Measurements from ENCODE around the gene PINK1. TPM values are rescaled to one million over a fixed set of nuclear protein-coding genes. Genes with fewer than 3 reads are reported as not detected.

Gene PINK1
- total RNA-seq, 1 experiment from 2014 or later: 17.0 TPM

DNA sequence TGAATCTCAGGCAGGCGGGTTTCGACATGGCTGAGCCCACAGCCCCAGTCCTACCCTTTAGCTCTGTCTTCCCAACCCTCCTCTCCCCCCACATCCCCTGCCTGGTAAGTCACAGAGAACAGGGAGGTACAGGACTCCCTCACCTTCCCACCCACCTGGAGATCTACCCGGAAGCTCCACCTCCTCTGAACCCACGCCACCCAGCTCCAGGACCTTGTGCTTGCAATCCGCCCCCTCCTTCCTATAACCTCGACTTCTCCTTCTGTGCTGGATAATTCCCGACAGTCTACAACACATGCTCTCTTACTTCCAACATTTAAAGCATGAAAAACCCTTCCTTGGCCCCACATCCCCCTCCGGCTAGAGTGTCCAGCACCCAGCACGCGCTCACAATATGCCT lies 62.3 kb downstream of the PINK1 start:
- Mint-ChIP-seq H3K4me1 (peaks cover 9 to 17% of the 10 kb centered on the region in 2 experiments; a peak in 3 of 4 replicates), H3K36me3 (ENCODE audit: insufficient read depth in 1 of 3, low read depth in 3 of 3) (peaks cover 0 to 2% (median 0%) of the 10 kb centered on the region in 3 experiments; a peak in 1 of 7 replicates), H3K9me3 (no peaks in the 10 kb centered on the region), H3K27me3 (ENCODE audit: low read depth) (peaks cover 11% of the 10 kb centered on the region), H3K4me3 (peak overlapping the region in 1 of 2 experiments; percentile 35; a peak in 1 of 5 replicates), H3K27ac (peak overlapping the region in 1 of 3 experiments; percentile 19; a peak in 1 of 7 replicates)
- peaks cover 10% of the 10 kb centered on the region for H3K23me2 ChIP-seq (ENCODE audit: insufficient read length, low read depth, low read length, poor library complexity, severe bottlenecking)
- H3K79me1 ChIP-seq (ENCODE audit: insufficient read depth, low read depth, low read length, poor library complexity, severe bottlenecking): no peaks in the 10 kb centered on the region
- no peak overlapping the region for H3K27ac ChIP-seq (ENCODE audit: insufficient read length, low read depth, low read length)
- no peak overlapping the region for H3K4ac ChIP-seq (ENCODE audit: low read depth, low read length)
- H3K14ac ChIP-seq (ENCODE audit: insufficient read depth, low read length): no peak overlapping the region
- H3K18ac ChIP-seq (ENCODE audit: insufficient read length, low read depth, low read length): no peak overlapping the region
- no peak overlapping the region for H3K23ac ChIP-seq (ENCODE audit: insufficient read length, low read depth, low read length)
- TF ChIP-seq, protein P1, sequence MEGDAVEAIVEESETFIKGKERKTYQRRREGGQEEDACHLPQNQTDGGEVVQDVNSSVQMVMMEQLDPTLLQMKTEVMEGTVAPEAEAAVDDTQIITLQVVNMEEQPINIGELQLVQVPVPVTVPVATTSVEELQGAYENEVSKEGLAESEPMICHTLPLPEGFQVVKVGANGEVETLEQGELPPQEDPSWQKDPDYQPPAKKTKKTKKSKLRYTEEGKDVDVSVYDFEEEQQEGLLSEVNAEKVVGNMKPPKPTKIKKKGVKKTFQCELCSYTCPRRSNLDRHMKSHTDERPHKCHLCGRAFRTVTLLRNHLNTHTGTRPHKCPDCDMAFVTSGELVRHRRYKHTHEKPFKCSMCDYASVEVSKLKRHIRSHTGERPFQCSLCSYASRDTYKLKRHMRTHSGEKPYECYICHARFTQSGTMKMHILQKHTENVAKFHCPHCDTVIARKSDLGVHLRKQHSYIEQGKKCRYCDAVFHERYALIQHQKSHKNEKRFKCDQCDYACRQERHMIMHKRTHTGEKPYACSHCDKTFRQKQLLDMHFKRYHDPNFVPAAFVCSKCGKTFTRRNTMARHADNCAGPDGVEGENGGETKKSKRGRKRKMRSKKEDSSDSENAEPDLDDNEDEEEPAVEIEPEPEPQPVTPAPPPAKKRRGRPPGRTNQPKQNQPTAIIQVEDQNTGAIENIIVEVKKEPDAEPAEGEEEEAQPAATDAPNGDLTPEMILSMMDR (conservative IDR thresholded peaks at IDR 0.05): no peak
- H3K56ac ChIP-seq (ENCODE audit: insufficient read length, low read depth, low read length): no peak overlapping the region
- no peak for DNase-seq
- no peak overlapping the region for H4K8ac ChIP-seq (replicated peaks; ENCODE audit: insufficient read length, low read depth, low read length)
- H2BK120ac ChIP-seq (ENCODE audit: low read depth, low read length, poor library complexity, severe bottlenecking): no peak overlapping the region
- H2BK5ac ChIP-seq (ENCODE audit: insufficient read length, low read length): no peak overlapping the region
- H3T11ph ChIP-seq (ENCODE audit: low read length): no peak overlapping the region
- H2BK12ac ChIP-seq (ENCODE audit: insufficient read length, low read depth, low read length): no peak overlapping the region
- H3K4me2 ChIP-seq (ENCODE audit: insufficient read depth, insufficient read length, low read length): no peak overlapping the region
- H3K9me3 ChIP-seq (ENCODE audit: control insufficient read depth, low read depth, low read length): no peaks in the 10 kb centered on the region
- no peak overlapping the region for H2AK5ac ChIP-seq (ENCODE audit: insufficient read length, low read length)
- H4K5ac ChIP-seq (ENCODE audit: insufficient read length, low read depth, low read length): no peak overlapping the region
- H3K9ac ChIP-seq (ENCODE audit: extremely low read depth, insufficient read length, low read length): no peak overlapping the region
- no peak overlapping the region for H2BK20ac ChIP-seq (ENCODE audit: low read depth, low read length, poor library complexity, severe bottlenecking)
- no peak overlapping the region for H4K91ac ChIP-seq (ENCODE audit: insufficient read length, low read depth, low read length)
- H3K79me2 ChIP-seq (ENCODE audit: insufficient read depth, low read length): no peaks in the 10 kb centered on the region
- WGBS (ENCODE audit: extremely low coverage, insufficient read length, low lambda C conversion rate): no CpG with 5 or more reads among the region's 10 CpGs
- no peaks in the 10 kb centered on the region for H3K4me1 ChIP-seq (ENCODE audit: insufficient read depth, low read length)
- H3K27me3 ChIP-seq (ENCODE audit: insufficient read depth, low read length): no peaks in the 10 kb centered on the region
- no peak overlapping the region for H2AFZ ChIP-seq (ENCODE audit: low read length)
- H4K20me1 ChIP-seq (ENCODE audit: control insufficient read depth, insufficient read depth, insufficient read length): no peaks in the 10 kb centered on the region
- no peak overlapping the region for H2BK15ac ChIP-seq (ENCODE audit: low read depth, low read length)
